ENCODE data around the gene LRRC57.

The LRRC57 gene

GRCh38 chr15:42544853-42545629, 3.6 kb downstream of the LRRC57 start:
- FAIRE-seq (no peak), DNase-seq (ENCODE audit: insufficient read length) (no peak)
- no peak for TF ChIP-seq POLR2AphosphoS5 (IDR thresholded peaks at IDR 0.05; ENCODE audit: low read depth, low read length)
- TF ChIP-seq TAF1 (IDR thresholded peaks at IDR 0.05; ENCODE audit: borderline replicate concordance, low read depth, low read length): no peak

GRCh38 chr15:42533246-42533645, 15.3 kb downstream of the LRRC57 start:
- FAIRE-seq (no peak), DNase-seq (ENCODE audit: insufficient read length) (no peak)
- TF ChIP-seq POLR2AphosphoS5 (IDR thresholded peaks at IDR 0.05; ENCODE audit: low read depth, low read length): no peak
- TF ChIP-seq POLR2A (IDR thresholded peaks at IDR 0.05; ENCODE audit: low read depth, low read length): no peak
- no peak for TF ChIP-seq TAF1 (IDR thresholded peaks at IDR 0.05; ENCODE audit: borderline replicate concordance, low read depth, low read length)

- TF ChIP-seq TAF1 (IDR thresholded peaks at IDR 0.05; ENCODE audit: borderline replicate concordance, low read depth, low read length) (no peak), POLR2AphosphoS5 (IDR thresholded peaks at IDR 0.05; ENCODE audit: low read depth, low read length) (no peak), POLR2A (IDR thresholded peaks at IDR 0.05; ENCODE audit: low read depth, low read length) (no peak)
- DNase-seq (ENCODE audit: insufficient read length) (no peak), FAIRE-seq (no peak)
These were observed 19.6 kb downstream of the LRRC57 start for GRCh38 chr15:42528970-42529369.

GRCh38 chr15:42523331-42523730, 25.3 kb downstream of the LRRC57 start:
- FAIRE-seq: no peak
- TF ChIP-seq POLR2AphosphoS5 (IDR thresholded peaks at IDR 0.05; ENCODE audit: low read depth, low read length) (no peak), TAF1 (IDR thresholded peaks at IDR 0.05; ENCODE audit: borderline replicate concordance, low read depth, low read length) (no peak), POLR2A (IDR thresholded peaks at IDR 0.05; ENCODE audit: low read depth, low read length) (no peak)
- no peak for DNase-seq (ENCODE audit: insufficient read length)

DNA sequence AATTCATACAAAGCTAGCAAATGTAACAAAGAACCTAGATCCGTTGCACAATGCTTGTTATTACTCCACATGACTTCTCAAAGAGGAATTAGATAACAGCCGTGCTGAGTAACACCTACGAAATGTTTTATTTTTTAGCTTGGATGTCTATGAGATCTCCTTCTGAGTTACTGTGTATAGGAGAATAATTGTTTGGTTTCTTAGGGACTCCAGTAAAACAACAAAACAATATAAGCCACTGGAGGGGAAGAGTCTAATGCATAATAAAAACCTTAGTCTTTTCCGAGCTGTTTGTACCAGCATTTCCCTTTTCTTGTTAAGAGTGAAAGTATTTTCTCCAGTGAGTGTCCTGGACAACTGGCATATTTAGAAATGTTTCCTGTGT, 37.6 kb downstream of the LRRC57 start:
- DNase-seq (ENCODE audit: insufficient read length): no peak
- no peak for TF ChIP-seq POLR2AphosphoS5 (IDR thresholded peaks at IDR 0.05; ENCODE audit: low read depth, low read length)
- no peak for TF ChIP-seq POLR2A (IDR thresholded peaks at IDR 0.05; ENCODE audit: low read depth, low read length)
- no peak for TF ChIP-seq TAF1 (IDR thresholded peaks at IDR 0.05; ENCODE audit: borderline replicate concordance, low read depth, low read length)
- FAIRE-seq: no peak

- DNase-seq (ENCODE audit: insufficient read length) (no peak), FAIRE-seq (no peak)
- no peak for TF ChIP-seq POLR2AphosphoS5 (IDR thresholded peaks at IDR 0.05; ENCODE audit: low read depth, low read length)
- no peak for TF ChIP-seq POLR2A (IDR thresholded peaks at IDR 0.05; ENCODE audit: low read depth, low read length)
- no peak for TF ChIP-seq TAF1 (IDR thresholded peaks at IDR 0.05; ENCODE audit: borderline replicate concordance, low read depth, low read length)
These were observed 38.2 kb downstream of the LRRC57 start for GRCh38 chr15:42510258-42511006.

- DNase-seq (ENCODE audit: insufficient read length) (no peak), FAIRE-seq (no peak)
- no peak for TF ChIP-seq POLR2A (IDR thresholded peaks at IDR 0.05; ENCODE audit: low read depth, low read length)
- no peak for TF ChIP-seq TAF1 (IDR thresholded peaks at IDR 0.05; ENCODE audit: borderline replicate concordance, low read depth, low read length)
- no peak for TF ChIP-seq POLR2AphosphoS5 (IDR thresholded peaks at IDR 0.05; ENCODE audit: low read depth, low read length)
These were observed 40.3 kb downstream of the LRRC57 start for GRCh38 chr15:42508263-42508690.

- no peak for DNase-seq (ENCODE audit: insufficient read length)
- no peak for FAIRE-seq
- TF ChIP-seq POLR2A (IDR thresholded peaks at IDR 0.05; ENCODE audit: low read depth, low read length) (no peak), POLR2AphosphoS5 (IDR thresholded peaks at IDR 0.05; ENCODE audit: low read depth, low read length) (no peak), TAF1 (IDR thresholded peaks at IDR 0.05; ENCODE audit: borderline replicate concordance, low read depth, low read length) (no peak)
These were observed 41.1 kb downstream of the LRRC57 start for GRCh38 chr15:42507514-42507913.

GRCh38 chr15:42504631-42505030, 44.0 kb downstream of the LRRC57 start:
- FAIRE-seq: no peak
- TF ChIP-seq POLR2AphosphoS5 (IDR thresholded peaks at IDR 0.05; ENCODE audit: low read depth, low read length): no peak

GRCh38 chr15:42503825-42504224, 44.8 kb downstream of the LRRC57 start:
- FAIRE-seq (no peak), DNase-seq (ENCODE audit: insufficient read length) (no peak)
- no peak for TF ChIP-seq POLR2AphosphoS5 (IDR thresholded peaks at IDR 0.05; ENCODE audit: low read depth, low read length)
- no peak for TF ChIP-seq TAF1 (IDR thresholded peaks at IDR 0.05; ENCODE audit: borderline replicate concordance, low read depth, low read length)
- TF ChIP-seq POLR2A (IDR thresholded peaks at IDR 0.05; ENCODE audit: low read depth, low read length): no peak

More at GRCh38 chr15:42504631-42505030, 44.0 kb downstream of the LRRC57 start:
- DNase-seq (ENCODE audit: insufficient read length): no peak

- FAIRE-seq (no peak), DNase-seq (ENCODE audit: insufficient read length) (no peak)
- TF ChIP-seq POLR2AphosphoS5 (IDR thresholded peaks at IDR 0.05; ENCODE audit: low read depth, low read length) (no peak), POLR2A (IDR thresholded peaks at IDR 0.05; ENCODE audit: low read depth, low read length) (no peak), TAF1 (IDR thresholded peaks at IDR 0.05; ENCODE audit: borderline replicate concordance, low read depth, low read length) (no peak)
These were observed 46.1 kb downstream of the LRRC57 start for GRCh38 chr15:42502477-42502876.

Measured in GM12892 (cell line).